Femur (tissue), 1 donor: ENCODE data around the gene PCBP1.
A peak's percentile ranks its signal among the peaks of the same experiment; 100 is the strongest.
"Not testable (repeated sequence)": the region's sequence is repeated elsewhere in the genome, so short reads cannot be mapped to it uniquely, and the experiment has no call there.

Experiments used
- DNase-seq: peaks from one replicate; pipeline ENCODE4 v3.0.0-alpha.2; 2017

Gene PCBP1

DNA sequence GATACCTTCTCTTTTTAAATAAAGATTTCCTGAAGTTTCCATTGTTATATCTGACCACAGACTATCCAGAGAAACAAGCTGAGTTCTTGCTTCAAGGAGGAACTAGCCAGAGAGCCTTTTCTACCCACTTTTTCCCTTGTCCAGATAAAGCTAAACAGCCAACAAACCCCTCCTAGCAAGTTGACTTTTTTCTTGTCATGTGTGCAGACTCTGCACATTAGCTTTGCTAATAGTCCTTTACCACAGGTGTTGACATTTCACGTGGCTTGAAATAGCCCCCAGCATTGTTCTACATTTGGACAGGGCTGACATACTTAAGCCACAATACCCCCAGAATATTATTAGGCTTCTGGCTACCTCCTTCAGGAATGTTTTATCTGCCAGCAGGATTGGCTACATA is 40.7 kb downstream of the PCBP1 start:
- DNase-seq: no peak

DNA sequence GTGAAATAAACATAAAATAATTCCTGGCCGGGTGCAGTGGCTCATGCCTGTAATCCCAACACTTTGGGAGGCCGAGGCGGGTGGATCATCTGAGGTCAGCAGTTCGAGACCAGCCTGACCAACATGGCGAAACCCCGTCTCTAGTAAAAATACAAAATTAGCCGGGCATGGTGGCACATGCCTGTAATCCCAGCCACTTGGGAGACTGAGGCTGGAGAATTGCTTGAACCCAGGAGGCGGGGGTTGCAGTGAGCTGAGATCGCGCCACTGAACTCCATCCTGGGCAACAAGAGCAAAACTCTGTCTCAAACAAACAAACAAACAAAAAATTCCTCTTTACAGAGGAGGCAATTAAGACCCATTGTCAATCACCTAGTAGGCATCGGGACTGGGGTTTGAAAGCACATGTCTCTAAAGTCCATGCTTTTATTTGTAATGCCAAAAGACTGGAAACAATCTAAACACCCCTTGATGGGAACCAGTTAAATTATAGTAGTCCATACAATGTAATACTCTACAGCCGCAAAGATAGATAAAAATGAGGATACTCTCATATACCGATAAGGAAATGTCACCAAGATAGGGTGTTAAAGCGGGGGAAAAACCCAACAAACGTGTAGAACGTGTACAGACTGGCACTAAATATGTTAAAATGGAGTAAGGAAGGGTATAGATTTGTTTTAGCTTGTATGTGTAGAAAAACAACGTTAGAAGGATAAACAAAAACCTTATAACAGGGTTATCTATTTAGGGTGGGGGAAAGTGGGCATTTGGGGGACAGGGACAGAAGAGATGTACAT is 44.3 kb downstream of the PCBP1 start:
- DNase-seq: not testable (repeated sequence)

DNA sequence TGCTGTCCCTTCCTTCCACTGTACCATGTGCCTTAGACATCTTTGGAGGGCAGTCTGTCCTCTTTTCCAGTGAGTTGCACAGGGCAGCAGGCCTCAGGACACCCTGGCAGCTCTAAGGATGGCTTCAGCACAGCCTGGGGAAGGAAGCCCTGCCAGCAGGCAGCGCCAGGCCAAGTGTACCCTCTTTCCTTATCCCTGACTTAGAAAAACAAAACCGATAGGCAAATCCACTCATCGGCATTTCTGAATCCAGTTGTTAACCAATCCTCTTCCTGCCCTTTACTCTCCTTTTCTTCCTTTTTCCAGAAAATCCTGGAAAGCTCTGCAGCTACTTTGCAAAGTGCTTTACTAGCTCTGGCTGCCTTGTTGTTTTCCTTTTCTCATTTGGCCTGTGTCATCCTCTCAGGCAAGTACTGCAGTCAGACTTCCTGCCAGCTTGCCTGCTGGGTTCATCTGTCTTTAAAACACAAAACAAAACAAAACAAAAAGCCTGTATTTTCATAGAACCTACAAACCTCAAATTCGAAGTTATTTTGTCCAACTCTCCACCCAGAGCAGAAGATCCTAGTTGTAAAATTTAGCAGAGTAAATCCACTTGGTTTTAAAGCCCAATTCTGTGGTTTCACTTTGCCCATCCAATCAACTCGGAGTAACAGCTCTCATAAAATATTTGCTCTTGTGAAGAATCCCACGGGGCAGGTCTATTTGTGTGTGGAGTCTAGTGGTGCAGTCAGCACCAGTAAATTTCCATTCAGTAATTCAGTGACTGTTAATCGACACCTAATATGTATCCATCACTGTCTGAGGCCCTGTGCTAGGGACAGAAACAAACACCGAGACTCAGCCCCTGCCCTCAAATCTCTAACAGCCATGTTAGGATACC is 45.2 kb downstream of the PCBP1 start:
- DNase-seq: peak; percentile 71

- DNase-seq: no peak
Observed at GRCh38 chr2:70133127-70133452, 45.8 kb downstream of the PCBP1 start.

GRCh38 chr2:70133491-70134322 is 46.4 kb downstream of the PCBP1 start:
- DNase-seq: no peak

DNA sequence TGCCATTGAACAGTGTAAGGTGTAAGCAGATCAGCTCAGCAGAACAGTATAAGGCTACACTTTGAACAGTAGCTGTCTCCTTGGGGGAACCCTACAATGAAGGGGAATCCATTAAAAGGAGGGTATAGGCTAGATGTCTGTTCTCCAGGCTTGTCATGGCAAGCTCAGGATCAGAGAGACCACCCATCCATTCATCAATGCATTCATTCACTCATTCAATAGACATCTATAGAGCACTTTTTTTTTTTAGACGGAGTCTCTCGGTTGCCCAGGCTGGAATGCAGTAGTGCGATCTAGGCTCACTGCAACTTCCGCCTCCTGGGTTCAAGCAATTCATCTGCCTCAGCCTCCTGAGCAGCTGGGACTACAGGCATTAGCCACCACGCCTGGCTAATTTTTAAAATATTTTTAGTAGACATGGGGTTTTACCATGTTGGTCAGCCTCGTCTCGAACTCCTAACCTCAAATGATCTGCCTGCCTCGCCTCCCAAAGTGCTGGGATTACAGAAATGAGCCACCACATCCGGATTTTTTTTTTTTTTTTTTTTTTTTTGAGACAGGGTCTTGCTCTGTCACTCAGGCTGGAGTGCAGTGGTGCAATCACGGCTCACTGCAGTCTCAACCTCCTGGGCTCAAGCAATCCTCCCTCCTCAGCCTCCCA is 47.2 kb downstream of the PCBP1 start:
- not testable (repeated sequence) for DNase-seq
